Prostate gland (tissue), 2 donors: ENCODE results near the gene MPPED1. TPM values are rescaled to one million over a fixed set of nuclear protein-coding genes. Genes with fewer than 3 reads are reported as not detected.

Experiments
- DNase-seq: peaks from one replicate; pipeline ENCODE4 v3.0.0-alpha.2; 2019; ENCODE audit warnings: low spot score
- H3K27ac ChIP-seq, 2 donors: fragments of 200-600 bp; sonication (generic); 2 replicates each; pipeline ENCODE4 v1.5.1; 2017 to 2019
- H3K27me3 ChIP-seq: fragments of 200-600 bp; sonication (generic); replicated peaks from 2 replicates; pipeline ENCODE4 v1.5.1; 2019; ENCODE audit not compliant: insufficient read depth
- H3K36me3 ChIP-seq, 2 donors: fragments of 200-600 bp; sonication (generic); 1 replicate in 1 of 2; 2 replicates in 1 of 2; pipeline versions ENCODE4 v1.5.1 to v1.8.1; 2017 to 2019
- H3K4me1 ChIP-seq: fragments of 200-600 bp; sonication (generic); replicated peaks from 2 replicates; pipeline ENCODE4 v1.5.1; 2019
- H3K4me3 ChIP-seq, 2 donors: fragments of 200-600 bp; sonication (generic); 2 replicates each; pipeline ENCODE4 v1.5.1; 2017 to 2019
- H3K9me3 ChIP-seq: fragments of 200-600 bp; sonication (generic); 2 replicates; pipeline ENCODE4 v1.5.1; 2017
- POLR2A ChIP-seq: fragments of 450-650 bp; IDR thresholded peaks from one replicate; pipeline ENCODE4 v1.6.1; 2016; ENCODE audit warnings: antibody characterized with exemption, mild to moderate bottlenecking
- POLR2AphosphoS5 ChIP-seq: sonication (generic); formaldehyde crosslinking; IDR thresholded peaks from one replicate; pipeline ENCODE4 v1.6.1; 2017; ENCODE audit warnings: antibody characterized with exemption
- WGBS: methylation state at CpG from one replicate; pipeline ENCODE4 v1.1.5; 2018; 5-methylcytosine and 5-hydroxymethylcytosine counted together
- intact Hi-C: fragments of 100-400 bp; cut with DNase I; formaldehyde crosslinking; loops from one replicate; pipeline ENCODE4 v1.14.2; 2022
- total RNA-seq, 2 donors: library from RNA; depleted of rRNA; stranded (reverse); fragments of >200 nt; gene quantifications; one replicate each; pipeline ENCODE4 v1.1.0, GENCODE V29; 2016
- TF ChIP-seq, protein P1 (sequence below), 4 experiments: fragments of 200-600 bp in 2 of 4; fragments of 450-650 bp in 2 of 4; sonication (generic) in 2 of 4; IDR thresholded peaks; 1 replicate in 3 of 4; 2 replicates in 1 of 4; pipeline ENCODE4 v1.5.1; 2016 to 2019; ENCODE audit warnings: antibody characterized with exemption in 4 of 4, mild to moderate bottlenecking in 2 of 4, moderate library complexity in 2 of 4

Gene MPPED1
- total RNA-seq, 2 donors from 2014 or later: 0.77 to 6.4 TPM

DNA sequence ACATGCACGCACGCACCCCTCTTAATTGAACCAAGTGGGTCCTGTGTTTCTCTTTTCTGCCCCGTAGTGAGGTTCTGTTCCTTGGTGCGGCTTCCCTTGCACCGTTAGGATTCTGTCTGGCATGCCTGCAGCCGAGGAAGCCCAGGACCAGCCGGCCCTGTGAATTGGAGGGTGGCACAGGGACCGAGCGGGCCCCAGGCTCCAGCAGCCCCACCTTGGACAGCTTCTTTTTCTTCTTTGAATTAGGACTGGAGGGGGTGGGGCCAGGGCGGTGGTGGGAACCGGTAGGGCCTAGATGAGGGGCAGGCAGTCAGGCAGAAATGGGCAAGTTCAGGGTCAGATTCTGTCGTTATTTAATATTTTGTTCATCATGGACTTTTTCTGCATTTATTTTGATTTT, 94.7 kb downstream of the MPPED1 start:
- Histone ChIP-seq H3K4me3 (no peak overlapping the region), H3K27me3 (no peaks in the 10 kb centered on the region), H3K36me3 (no peaks in the 10 kb centered on the region), H3K27ac (no peak overlapping the region), H3K9me3 (no peaks in the 10 kb centered on the region), H3K4me1 (no peaks in the 10 kb centered on the region)
- 78% methylated on average over 12 of the region's 12 CpGs for WGBS
- no peak for DNase-seq
- intact Hi-C loops: no loop called here
- TF ChIP-seq, protein P1, sequence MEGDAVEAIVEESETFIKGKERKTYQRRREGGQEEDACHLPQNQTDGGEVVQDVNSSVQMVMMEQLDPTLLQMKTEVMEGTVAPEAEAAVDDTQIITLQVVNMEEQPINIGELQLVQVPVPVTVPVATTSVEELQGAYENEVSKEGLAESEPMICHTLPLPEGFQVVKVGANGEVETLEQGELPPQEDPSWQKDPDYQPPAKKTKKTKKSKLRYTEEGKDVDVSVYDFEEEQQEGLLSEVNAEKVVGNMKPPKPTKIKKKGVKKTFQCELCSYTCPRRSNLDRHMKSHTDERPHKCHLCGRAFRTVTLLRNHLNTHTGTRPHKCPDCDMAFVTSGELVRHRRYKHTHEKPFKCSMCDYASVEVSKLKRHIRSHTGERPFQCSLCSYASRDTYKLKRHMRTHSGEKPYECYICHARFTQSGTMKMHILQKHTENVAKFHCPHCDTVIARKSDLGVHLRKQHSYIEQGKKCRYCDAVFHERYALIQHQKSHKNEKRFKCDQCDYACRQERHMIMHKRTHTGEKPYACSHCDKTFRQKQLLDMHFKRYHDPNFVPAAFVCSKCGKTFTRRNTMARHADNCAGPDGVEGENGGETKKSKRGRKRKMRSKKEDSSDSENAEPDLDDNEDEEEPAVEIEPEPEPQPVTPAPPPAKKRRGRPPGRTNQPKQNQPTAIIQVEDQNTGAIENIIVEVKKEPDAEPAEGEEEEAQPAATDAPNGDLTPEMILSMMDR (IDR thresholded peaks at IDR 0.05): no peak
- no peak for TF ChIP-seq POLR2A
- TF ChIP-seq POLR2AphosphoS5: no peak

DNA sequence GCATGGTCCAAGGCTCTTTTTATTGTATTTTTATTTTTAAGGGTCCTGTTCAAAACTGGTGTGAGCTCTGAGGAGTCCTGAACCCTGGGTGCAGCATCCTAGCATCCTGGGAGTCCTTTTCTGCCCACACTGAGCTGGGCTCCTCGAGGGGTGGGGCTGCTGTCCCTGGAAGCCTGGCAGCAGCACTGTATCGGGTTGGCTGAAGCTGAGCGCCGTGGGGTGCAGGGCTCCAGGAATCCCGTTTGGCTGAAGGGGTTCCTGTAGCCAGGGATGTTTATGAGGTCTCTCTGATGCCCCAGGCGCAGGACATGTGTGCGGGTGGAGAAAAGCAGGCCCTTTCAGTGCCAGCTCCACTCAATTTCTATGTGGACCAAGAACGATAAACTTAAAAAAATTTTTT, 95.4 kb downstream of the MPPED1 start:
- WGBS: 46% methylated on average over 8 of the region's 8 CpGs
- Histone ChIP-seq H3K9me3 (no peaks in the 10 kb centered on the region), H3K4me1 (no peaks in the 10 kb centered on the region), H3K4me3 (no peak overlapping the region), H3K36me3 (no peaks in the 10 kb centered on the region), H3K27me3 (no peaks in the 10 kb centered on the region), H3K27ac (no peak overlapping the region)
- intact Hi-C loops: no loop called here
- DNase-seq: no peak
- TF ChIP-seq POLR2A (no peak), POLR2AphosphoS5 (no peak)
- TF ChIP-seq, protein P1 (IDR thresholded peaks at IDR 0.05): no peak

DNA sequence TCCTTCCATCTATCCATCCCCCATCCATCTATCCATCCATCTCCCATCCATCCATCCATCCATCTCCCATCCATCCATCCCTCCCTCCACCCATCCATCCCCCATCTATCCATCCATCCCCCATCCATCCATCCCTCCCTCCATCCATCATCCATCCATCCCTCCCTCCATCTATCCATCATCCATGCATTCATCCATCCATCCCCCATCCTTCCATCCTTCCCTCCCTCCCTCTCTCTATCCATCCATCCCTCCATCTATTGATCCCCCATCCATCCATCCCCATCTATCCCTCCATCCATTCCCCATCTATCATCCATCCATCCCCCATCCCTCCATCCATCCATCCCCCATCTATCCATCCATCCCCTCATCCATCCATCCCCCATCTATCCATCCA, 96.7 kb downstream of the MPPED1 start:
- intact Hi-C loops: no loop called here
- no peaks in the 10 kb centered on the region for H3K36me3 ChIP-seq
- no peaks in the 10 kb centered on the region for H3K27me3 ChIP-seq
- no peak for DNase-seq
- H3K4me1 ChIP-seq: no peaks in the 10 kb centered on the region
- TF ChIP-seq POLR2AphosphoS5 (no peak), POLR2A (no peak)
- TF ChIP-seq, protein P1 (IDR thresholded peaks at IDR 0.05): no peak
- no peak overlapping the region for H3K27ac ChIP-seq
- no peaks in the 10 kb centered on the region for H3K9me3 ChIP-seq
- H3K4me3 ChIP-seq: no peak overlapping the region

- Histone ChIP-seq H3K36me3 (no peaks in the 10 kb centered on the region), H3K4me1 (no peaks in the 10 kb centered on the region), H3K27ac (no peak overlapping the region), H3K4me3 (no peak overlapping the region), H3K9me3 (no peaks in the 10 kb centered on the region), H3K27me3 (no peaks in the 10 kb centered on the region)
- 92% methylated on average over 2 of the region's 2 CpGs for WGBS
- intact Hi-C loops: no loop called here
- no peak for DNase-seq
- TF ChIP-seq POLR2A (no peak), POLR2AphosphoS5 (no peak)
- TF ChIP-seq, protein P1 (IDR thresholded peaks at IDR 0.05): no peak
Measured at GRCh38 chr22:43509337-43509736, 97.5 kb downstream of the MPPED1 start.

- WGBS: 89% methylated on average over 9 of the region's 9 CpGs
- H3K4me3 ChIP-seq: no peak overlapping the region
- intact Hi-C loops: no loop called here
Measured at GRCh38 chr22:43510281-43511070, 98.7 kb downstream of the MPPED1 start.

More at GRCh38 chr22:43510281-43511070, 98.7 kb downstream of the MPPED1 start:
- Histone ChIP-seq H3K27me3 (no peaks in the 10 kb centered on the region), H3K27ac (no peak overlapping the region), H3K4me1 (no peaks in the 10 kb centered on the region), H3K9me3 (no peaks in the 10 kb centered on the region), H3K36me3 (no peaks in the 10 kb centered on the region)
- TF ChIP-seq POLR2A (no peak), POLR2AphosphoS5 (no peak)
- TF ChIP-seq, protein P1 (IDR thresholded peaks at IDR 0.05): no peak
- no peak for DNase-seq
